Measurements from ENCODE around the gene CHAMP1. TPM values are rescaled to one million over a fixed set of nuclear protein-coding genes. Genes with fewer than 3 reads are reported as not detected.

CHAMP1 gene
- polyA plus RNA-seq (ENCODE audit: insufficient read length in 4 of 4), result 10 to 100 TPM; 31.4 to 42.8 (median 40.8) TPM

GRCh38 chr13:114314074-114314912 lies at the start of gene CHAMP1:
Gene CHAMP1 (plus strand): TSS chr13:114314503. CDS start chr13:114323843, 9,340 bp downstream.
- peak; percentile 86 to 92 (median 88) for DNase-seq (ENCODE audit: low read depth in 4 of 4, low spot score in 3 of 4)

GRCh38 chr13:114264886-114265611 lies 49.3 kb upstream of the CHAMP1 start:
- DNase-seq (ENCODE audit: low read depth in 4 of 4, low spot score in 3 of 4), result no peak

- DNase-seq (ENCODE audit: low read depth in 4 of 4, low spot score in 3 of 4), result no peak
Observed at GRCh38 chr13:114266241-114266640, 48.1 kb upstream of the CHAMP1 start.

GRCh38 chr13:114268344-114269280 lies 45.7 kb upstream of the CHAMP1 start:
- no peak for DNase-seq (ENCODE audit: low read depth in 4 of 4, low spot score in 3 of 4)

- no peak for DNase-seq (ENCODE audit: low read depth in 4 of 4, low spot score in 3 of 4)
Observed at GRCh38 chr13:114269281-114269770, 45.0 kb upstream of the CHAMP1 start.

- DNase-seq (ENCODE audit: low read depth in 4 of 4, low spot score in 3 of 4), result no peak
Observed at GRCh38 chr13:114272977-114273376, 41.3 kb upstream of the CHAMP1 start.

GRCh38 chr13:114275304-114275703 lies 39.0 kb upstream of the CHAMP1 start:
- DNase-seq (ENCODE audit: low read depth in 4 of 4, low spot score in 3 of 4), result no peak

GRCh38 chr13:114279146-114279545 lies 35.2 kb upstream of the CHAMP1 start:
- no peak for DNase-seq (ENCODE audit: low read depth in 4 of 4, low spot score in 3 of 4)

- DNase-seq (ENCODE audit: low read depth in 4 of 4, low spot score in 3 of 4), result no peak
Observed at GRCh38 chr13:114279758-114280355, 34.4 kb upstream of the CHAMP1 start.

- DNase-seq (ENCODE audit: low read depth in 4 of 4, low spot score in 3 of 4), result peak; percentile 87 to 94 (median 90)
Observed at GRCh38 chr13:114281351-114282040, 32.8 kb upstream of the CHAMP1 start, which contains the start of gene UPF3A. Gene UPF3A (plus strand): TSS chr13:114281601. CDS start chr13:114281640, 39 bp downstream.

- DNase-seq (ENCODE audit: low read depth in 4 of 4, low spot score in 3 of 4), result peak; percentile 40 to 68 (median 58)
Observed at GRCh38 chr13:114282041-114282670, 32.1 kb upstream of the CHAMP1 start.

GRCh38 chr13:114283576-114283975 lies 30.7 kb upstream of the CHAMP1 start:
- no peak for DNase-seq (ENCODE audit: low read depth in 4 of 4, low spot score in 3 of 4)

GRCh38 chr13:114284680-114285079 lies 29.6 kb upstream of the CHAMP1 start:
- no peak for DNase-seq (ENCODE audit: low read depth in 4 of 4, low spot score in 3 of 4)

- no peak for DNase-seq (ENCODE audit: low read depth in 4 of 4, low spot score in 3 of 4)
Observed at GRCh38 chr13:114285166-114285808, 29.0 kb upstream of the CHAMP1 start.

GRCh38 chr13:114286808-114287207 lies 27.5 kb upstream of the CHAMP1 start:
- DNase-seq (ENCODE audit: low read depth in 4 of 4, low spot score in 3 of 4), result no peak

- no peak for DNase-seq (ENCODE audit: low read depth in 4 of 4, low spot score in 3 of 4)
Observed at GRCh38 chr13:114288157-114288591, 26.1 kb upstream of the CHAMP1 start.

- DNase-seq (ENCODE audit: low read depth in 4 of 4, low spot score in 3 of 4), result no peak
Observed at GRCh38 chr13:114296448-114296847, 17.9 kb upstream of the CHAMP1 start.

GRCh38 chr13:114296902-114297301 lies 17.4 kb upstream of the CHAMP1 start:
- no peak for DNase-seq (ENCODE audit: low read depth in 4 of 4, low spot score in 3 of 4)

Measured in right renal pelvis (tissue), 4 donors.